HuH-7 (cell line): ENCODE results near the gene P2RY2.

ENCODE experiments used
- DNase-seq: peaks from one replicate; pipeline ENCODE4 v3.0.0; 2011; ENCODE audit warnings: low spot score

Gene P2RY2

GRCh38 chr11:73205661-73206343 lies 12.3 kb upstream of the P2RY2 start:
- DNase-seq = no peak

- no peak for DNase-seq
Measured at GRCh38 chr11:73206801-73207200, 11.3 kb upstream of the P2RY2 start.

DNA sequence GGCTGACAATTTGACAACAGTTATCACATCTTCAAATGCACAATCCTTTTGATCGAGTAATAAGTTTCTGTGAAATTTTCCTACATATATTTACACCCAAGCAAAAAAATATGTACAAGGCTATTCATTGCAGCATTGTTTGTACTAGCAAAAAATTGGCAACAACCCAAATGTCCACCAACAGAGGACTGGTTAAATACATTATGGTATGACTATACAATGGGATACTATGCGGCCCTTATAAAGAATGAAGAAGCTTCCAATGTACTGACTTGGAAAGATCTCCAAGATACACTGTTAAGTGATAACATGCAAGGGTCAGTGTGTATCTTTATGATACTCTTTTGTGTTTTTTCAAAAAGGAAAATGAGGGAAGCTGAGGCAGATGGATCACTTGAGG lies 8.2 kb upstream of the P2RY2 start:
- DNase-seq = no peak

GRCh38 chr11:73210916-73211667 lies 7.0 kb upstream of the P2RY2 start:
- no peak for DNase-seq

DNA sequence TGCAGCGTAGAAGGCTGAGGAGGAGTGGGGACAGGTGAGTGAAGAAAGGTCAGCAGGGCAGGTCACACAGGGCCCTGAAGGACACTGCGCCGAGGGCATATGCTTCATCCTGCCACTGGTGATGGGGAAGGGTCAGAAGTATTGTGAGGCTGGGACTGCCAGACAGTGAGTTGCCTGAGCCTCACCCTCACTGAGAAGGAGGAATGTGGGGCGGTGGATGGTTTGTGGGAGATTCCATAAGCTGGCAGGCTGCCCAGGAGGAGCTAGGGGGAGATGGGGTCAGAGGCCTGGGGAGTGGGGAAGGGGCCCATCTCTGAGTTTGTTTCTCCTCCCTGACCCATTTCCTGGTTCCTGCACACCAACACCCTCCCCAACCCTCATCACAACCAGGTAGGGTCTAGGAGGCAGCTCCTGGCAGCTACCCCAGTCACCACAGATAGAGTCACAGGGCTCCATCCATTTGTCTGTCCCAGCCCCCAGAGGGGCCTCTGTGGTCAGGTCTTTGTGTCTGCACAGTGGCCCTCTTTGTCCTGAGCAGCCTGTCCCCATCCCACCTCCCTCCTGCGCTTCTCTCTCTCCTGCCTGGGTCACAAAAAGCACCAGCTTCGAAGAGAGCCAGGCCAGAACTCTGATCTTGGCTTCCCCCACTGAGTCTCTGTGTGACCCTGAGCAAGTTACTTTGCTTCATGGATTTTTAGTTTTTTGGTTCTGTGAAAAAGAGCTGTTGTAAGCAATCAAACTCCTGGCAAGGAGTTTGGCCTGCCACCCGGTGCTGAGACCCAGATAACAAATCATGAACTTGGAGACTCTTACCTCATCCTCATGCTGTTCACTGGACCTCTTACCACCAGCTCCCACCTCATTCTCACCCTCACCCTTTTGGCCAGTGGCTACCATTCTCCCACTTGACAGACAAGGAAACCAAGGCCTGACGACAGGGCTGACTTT lies 4.6 kb upstream of the P2RY2 start:
- no peak for DNase-seq

DNA sequence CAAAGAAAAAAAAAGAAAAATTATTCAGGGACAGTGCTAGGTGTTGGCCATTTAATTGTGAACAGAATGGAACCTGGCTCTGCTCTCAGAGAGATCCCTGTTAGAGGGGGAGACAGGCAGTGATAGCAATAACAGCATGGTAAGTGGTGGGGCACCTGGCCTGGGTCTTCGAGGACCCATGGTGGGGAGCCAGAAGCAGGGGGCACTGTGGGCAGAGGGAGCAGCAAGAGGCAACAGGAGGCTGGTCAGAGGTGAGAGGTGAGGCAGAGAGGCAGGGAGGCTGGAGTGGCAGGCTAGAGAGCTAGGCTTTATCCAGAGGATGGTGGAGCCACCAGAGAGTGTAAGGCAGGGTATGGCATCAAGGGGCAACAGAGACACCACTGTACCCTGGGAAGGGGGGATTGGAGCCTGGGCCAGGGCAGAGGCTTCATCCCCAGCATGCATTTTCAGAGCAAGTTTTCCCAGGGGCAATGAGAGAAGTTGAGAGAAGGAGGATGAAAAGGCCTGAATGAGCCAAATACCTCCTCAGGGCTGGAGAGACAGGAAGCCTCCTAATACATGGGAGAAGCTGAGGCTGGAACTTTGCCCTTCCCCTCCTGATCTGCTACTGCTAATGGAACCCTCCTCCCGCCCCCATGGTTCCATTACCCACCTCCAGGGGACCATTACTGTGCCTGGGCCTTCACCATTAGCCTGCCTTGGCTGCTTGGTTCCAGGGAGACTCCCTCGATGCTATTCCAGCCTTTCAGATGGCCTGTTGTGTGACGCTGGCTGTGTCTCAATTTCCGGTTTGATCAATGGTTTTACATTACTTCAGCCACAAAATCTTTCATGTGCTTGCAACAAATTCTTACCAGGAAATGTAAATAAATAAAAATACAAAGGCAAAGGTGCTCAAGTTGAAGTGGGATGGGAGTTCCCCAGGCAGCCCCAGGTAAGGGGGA lies 2.6 kb upstream of the P2RY2 start:
- no peak for DNase-seq

- DNase-seq = no peak
Measured at GRCh38 chr11:73216465-73216864, 1.6 kb upstream of the P2RY2 start.

- DNase-seq = no peak
Measured at GRCh38 chr11:73217131-73217809, 811 bp upstream of the P2RY2 start.

GRCh38 chr11:73217810-73218105 lies 323 bp upstream of the P2RY2 start:
- no peak for DNase-seq

GRCh38 chr11:73218830-73219215 lies 742 bp downstream of the P2RY2 start:
- DNase-seq = no peak

GRCh38 chr11:73219396-73220285 lies 1.6 kb downstream of the P2RY2 start:
- DNase-seq = no peak

GRCh38 chr11:73221451-73221850 lies 3.4 kb downstream of the P2RY2 start:
- no peak for DNase-seq

GRCh38 chr11:73221996-73222395 lies 3.9 kb downstream of the P2RY2 start:
- DNase-seq = no peak

- DNase-seq = no peak
Measured at GRCh38 chr11:73223998-73224730, 6.1 kb downstream of the P2RY2 start.

GRCh38 chr11:73225001-73225686 lies 7.1 kb downstream of the P2RY2 start:
- no peak for DNase-seq

- DNase-seq = no peak
Measured at GRCh38 chr11:73225851-73226250, 7.8 kb downstream of the P2RY2 start.

DNA sequence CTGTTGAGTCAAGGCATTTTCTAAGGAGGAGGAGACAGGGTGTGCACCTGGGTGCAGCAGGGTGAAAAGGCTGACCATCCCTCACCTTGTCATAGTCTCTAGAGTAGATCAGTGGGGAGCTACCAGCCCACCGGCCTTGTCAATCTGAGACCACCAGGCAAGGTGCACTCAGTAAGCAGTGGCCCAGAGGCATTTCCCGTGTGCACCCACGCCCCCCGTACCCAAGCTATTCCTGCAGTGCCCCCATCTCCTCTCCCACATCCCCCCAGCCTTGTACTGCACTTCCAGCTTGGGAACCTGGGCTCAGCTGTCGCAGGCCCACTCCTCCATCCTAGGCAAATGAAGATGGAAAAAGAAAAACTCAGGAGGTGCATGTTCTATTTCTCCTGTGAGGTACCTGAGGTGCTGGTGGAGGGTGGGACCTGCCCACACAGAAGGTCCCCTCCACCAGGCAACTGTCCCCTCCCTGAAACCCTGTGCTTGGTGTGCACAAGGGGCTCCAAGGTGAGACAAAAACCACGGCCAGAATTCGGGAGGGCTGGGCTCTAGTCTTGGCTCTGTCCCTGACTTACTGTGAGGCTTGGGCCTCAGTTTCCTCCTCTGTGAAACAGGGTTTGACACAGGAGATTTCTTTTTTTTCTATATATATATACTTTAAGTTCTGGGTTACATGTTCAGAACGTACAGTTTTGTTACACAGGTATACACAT lies 8.4 kb downstream of the P2RY2 start:
- DNase-seq = no peak

DNA sequence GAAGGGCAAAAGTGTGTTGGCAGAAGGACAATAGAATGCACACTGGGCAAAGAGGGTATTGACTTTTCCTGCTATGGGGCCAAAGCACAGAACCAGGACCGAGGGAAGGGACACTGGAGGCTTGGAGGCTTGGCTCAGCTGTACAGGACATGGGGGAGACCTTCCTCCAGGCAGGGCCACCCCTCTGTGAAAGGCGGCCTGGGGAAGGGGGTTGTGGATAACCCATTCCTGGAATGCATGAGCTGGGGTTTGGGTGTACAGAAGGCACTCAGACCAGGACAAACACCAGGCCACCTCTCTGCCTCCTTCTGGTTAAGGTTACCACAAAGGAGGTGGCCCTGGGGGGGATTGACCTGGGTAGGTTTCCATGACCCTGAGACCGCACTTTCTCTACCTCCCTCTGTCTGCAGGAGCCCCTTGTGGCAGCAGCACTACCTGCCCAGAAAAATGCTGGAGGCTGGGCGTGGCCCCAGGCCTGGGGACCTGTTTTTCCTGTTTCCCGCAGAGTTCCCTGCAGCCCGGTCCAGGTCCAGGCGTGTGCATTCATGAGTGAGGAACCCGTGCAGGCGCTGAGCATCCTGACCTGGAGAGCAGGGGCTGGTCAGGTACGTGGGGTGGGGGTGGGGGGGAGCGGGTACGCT lies 9.6 kb downstream of the P2RY2 start:
- DNase-seq = peak; percentile 3
